Endothelial cell of umbilical vein (primary cell): ENCODE results near the gene COPS3.

Experiments used
- CTCF ChIP-seq, 2 donors: IDR thresholded peaks; 1 replicate in 1 of 2; 2 replicates in 1 of 2; pipeline ENCODE4 v1.5.1; 2011; ENCODE audit warnings: low read length in 2 of 2, mild to moderate bottlenecking in 2 of 2, moderate library complexity in 2 of 2, control low read depth in 1 of 2, inconsistent platforms in 1 of 2, low read depth in 1 of 2; ENCODE audit not compliant: insufficient read depth in 1 of 2; ENCODE audit errors: extremely low read depth in 1 of 2
- EZH2 ChIP-seq: IDR thresholded peaks from 2 replicates; pipeline ENCODE4 v1.6.1; 2012; ENCODE audit warnings: borderline replicate concordance, low read depth, mild to moderate bottlenecking, moderate library complexity, low read length, inconsistent platforms; ENCODE audit not compliant: severe bottlenecking
- FOS ChIP-seq: IDR thresholded peaks from 2 replicates; pipeline ENCODE4 v1.6.1; 2011; ENCODE audit warnings: mild to moderate bottlenecking, low read length, moderate library complexity, borderline replicate concordance; ENCODE audit not compliant: insufficient read depth
- GATA2 ChIP-seq: IDR thresholded peaks from 2 replicates; pipeline ENCODE4 v1.7.0; 2011; ENCODE audit warnings: low read depth, mild to moderate bottlenecking, moderate library complexity, mixed read lengths, low read length; ENCODE audit not compliant: insufficient read length, insufficient read depth
- MAX ChIP-seq: IDR thresholded peaks from 2 replicates; pipeline ENCODE4 v1.6.1; 2011; ENCODE audit not compliant: insufficient read depth, insufficient read length
- POLR2A ChIP-seq: IDR thresholded peaks from 2 replicates; pipeline ENCODE4 v1.6.1; 2012; ENCODE audit warnings: low read depth, mild to moderate bottlenecking, control low read depth, low read length
- POLR2AphosphoS5 ChIP-seq: IDR thresholded peaks from 2 replicates; pipeline ENCODE4 v1.6.1; 2012; ENCODE audit warnings: low read depth, mild to moderate bottlenecking, control low read depth, low read length, moderate library complexity; ENCODE audit not compliant: insufficient read depth

- TF ChIP-seq CTCF (IDR thresholded peaks at IDR 0.05; ENCODE audit: extremely low read depth in 1 of 2, insufficient read depth in 1 of 2, low read depth in 1 of 2, low read length in 2 of 2), result no peak
- TF ChIP-seq MAX, result no peak
- no peak for TF ChIP-seq EZH2
- no peak for TF ChIP-seq FOS
- no peak for TF ChIP-seq POLR2A
- no peak for TF ChIP-seq GATA2
- TF ChIP-seq POLR2AphosphoS5, result no peak
These were observed 28.8 kb downstream of the COPS3 start for GRCh38 chr17:17252149-17252661.
